ENCODE measurements around the gene TM7SF2.
"Not testable (repeated sequence)": the region's sequence is repeated elsewhere in the genome, so short reads cannot be mapped to it uniquely, and the experiment has no call there.

Gene TM7SF2

DNA sequence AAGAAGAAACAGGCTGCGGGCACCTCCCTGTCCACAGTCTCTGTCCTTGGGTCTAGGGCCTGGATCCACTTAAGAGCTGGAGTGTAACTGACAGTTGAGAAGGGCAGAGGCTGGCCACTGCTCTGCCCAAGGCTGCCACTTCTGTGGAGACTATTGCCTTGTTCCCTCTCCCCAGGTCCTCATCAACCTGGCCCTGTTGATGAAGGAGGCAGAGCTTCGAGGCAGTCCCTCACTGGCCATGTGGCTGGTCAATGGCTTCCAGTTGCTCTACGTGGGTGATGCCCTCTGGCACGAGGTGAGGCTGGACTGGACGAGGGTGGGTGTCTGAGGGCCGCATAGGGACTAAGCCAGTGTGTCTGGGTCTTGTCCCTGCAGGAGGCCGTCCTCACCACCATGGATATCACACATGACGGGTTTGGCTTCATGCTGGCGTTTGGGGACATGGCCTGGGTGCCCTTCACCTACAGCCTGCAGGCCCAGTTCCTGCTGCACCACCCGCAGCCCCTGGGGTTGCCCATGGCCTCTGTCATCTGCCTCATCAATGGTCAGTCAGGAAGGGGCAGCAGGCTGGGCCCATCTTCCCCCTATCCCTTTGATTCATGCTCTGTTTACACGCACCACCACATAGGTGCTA lies 3.0 kb downstream of the TM7SF2 start:
- DNase-seq (ENCODE audit: low read depth in 1 of 2, low spot score in 1 of 2) = no peak

DNA sequence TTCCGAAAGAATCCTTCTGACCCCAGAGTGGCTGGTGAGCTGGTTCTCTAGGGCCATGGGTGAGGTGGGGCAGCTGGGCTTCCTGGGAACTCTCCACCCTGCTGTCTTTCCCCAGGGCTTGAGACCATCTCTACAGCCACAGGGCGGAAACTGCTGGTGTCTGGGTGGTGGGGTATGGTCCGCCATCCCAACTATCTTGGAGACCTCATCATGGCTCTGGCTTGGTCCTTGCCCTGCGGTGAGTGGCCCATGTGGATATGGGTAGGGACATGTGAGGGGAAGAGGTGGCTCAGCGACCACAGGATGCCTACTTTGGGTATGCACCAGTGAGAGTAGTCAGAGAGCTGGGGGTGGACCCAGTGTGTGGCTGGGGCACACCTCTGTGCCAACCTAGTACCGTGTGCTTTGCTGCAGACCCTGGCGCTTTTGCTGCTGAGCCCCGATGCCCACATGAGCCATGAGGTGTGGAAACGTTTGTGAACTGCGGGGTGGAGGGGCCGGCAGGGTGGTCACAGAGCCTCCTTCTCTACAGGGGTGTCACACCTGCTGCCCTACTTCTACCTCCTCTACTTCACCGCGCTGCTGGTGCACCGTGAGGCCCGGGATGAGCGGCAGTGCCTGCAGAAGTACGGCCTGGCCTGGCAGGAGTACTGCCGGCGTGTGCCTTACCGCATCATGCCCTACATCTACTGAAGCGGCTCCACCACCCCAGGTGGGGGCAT lies 3.9 kb downstream of the TM7SF2 start:
- DNase-seq (ENCODE audit: low read depth in 1 of 2, low spot score in 1 of 2) = no peak

- peak in 1 of 2 donors; percentile 45 for DNase-seq (ENCODE audit: low read depth in 1 of 2, low spot score in 1 of 2)
Observed at GRCh38 chr11:65116370-65117205, 4.9 kb downstream of the TM7SF2 start.

DNA sequence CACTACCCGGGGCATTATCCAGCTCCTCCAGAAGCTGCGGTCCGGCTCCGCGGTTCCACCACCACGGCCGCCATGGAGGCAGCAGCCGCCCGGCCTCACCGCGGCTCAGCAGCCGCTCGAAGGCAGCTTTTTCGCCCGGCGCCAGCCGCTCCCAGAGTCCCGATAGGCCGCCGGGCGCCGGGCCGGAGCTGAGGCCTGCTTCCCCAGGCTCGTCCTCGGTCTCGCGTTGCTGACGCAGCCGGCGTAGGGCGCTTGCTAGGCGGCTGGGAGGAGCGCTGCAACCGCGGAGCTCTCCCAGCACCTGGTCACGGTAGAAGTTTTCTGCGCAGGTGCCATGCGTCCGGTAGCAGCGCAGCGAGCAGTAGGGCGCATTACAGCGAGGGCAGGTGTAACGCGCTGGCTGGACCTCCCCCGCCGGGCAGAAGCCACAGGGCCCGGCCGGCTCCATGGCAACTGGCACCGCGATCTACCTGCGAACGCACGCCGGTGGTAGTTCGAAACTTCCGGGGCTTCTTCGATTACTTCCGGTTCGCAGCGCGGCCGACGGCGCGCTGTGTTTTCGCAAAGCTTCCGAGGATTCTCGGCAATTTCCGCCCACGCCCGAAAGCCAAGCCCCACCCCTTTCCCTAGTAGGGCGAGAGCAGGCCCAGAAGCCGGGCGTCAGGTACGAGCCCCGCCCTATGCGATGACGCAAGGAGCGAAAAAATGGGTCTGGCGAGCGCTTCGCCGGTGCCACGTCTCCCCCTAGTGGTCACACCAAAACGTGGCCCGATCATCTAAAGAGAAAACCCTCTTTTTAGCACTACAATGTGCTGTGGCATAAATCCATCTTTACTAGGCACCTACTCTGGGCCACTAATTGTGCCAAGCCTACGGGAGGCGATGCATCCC lies 5.8 kb downstream of the TM7SF2 start, which contains the start of gene ZNHIT2:
Gene ZNHIT2, minus strand, starts transcription at position 496 of the 891 bp plus-strand sequence. Its CDS starts 48 bp downstream, at position 448.
- peak; percentile 99 to 100 for DNase-seq (ENCODE audit: low read depth in 1 of 2, low spot score in 1 of 2)

- DNase-seq (ENCODE audit: low read depth in 1 of 2, low spot score in 1 of 2) = no peak
Observed at GRCh38 chr11:65118097-65118837, 6.6 kb downstream of the TM7SF2 start.

- DNase-seq (ENCODE audit: low read depth in 1 of 2, low spot score in 1 of 2) = not testable (repeated sequence)
Observed at GRCh38 chr11:65118891-65119669, 7.4 kb downstream of the TM7SF2 start.

DNA sequence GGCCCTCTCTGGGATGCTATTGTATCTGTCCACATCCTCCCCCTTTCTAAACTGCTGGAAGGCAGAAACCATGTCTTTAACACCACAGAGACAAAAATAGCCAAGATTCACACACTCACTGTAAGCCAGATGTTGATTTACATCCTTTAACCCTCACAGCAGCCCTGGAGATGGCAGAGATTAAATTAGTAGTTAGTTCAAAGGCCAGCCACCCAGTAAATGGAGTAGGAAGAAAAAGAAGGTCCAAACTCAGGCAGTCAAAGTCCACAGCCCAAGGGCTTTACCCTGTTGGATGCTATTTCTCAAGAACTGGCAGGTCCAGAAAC lies 8.0 kb downstream of the TM7SF2 start:
- no peak for DNase-seq (ENCODE audit: low read depth in 1 of 2, low spot score in 1 of 2)

DNA sequence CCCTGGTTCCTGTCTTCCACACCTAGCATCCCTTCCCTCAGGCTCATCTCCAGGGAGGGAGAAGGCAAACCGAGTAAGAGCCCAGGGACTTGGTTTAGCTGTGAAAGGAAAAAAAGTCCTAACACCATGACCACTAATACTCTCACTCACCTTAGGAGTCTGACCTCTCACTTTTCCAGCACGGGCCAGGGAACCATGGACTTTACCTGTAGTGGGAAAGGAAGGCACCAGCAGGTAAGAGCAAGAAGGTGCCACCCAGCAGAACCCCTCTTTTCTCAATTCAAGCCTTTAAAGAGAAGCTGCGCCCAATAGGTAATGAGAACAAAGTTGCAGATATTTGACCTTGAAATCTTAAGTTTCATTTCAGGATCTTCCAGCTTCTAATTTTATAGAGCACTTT lies 9.2 kb downstream of the TM7SF2 start:
- DNase-seq (ENCODE audit: low read depth in 1 of 2, low spot score in 1 of 2) = no peak

DNA sequence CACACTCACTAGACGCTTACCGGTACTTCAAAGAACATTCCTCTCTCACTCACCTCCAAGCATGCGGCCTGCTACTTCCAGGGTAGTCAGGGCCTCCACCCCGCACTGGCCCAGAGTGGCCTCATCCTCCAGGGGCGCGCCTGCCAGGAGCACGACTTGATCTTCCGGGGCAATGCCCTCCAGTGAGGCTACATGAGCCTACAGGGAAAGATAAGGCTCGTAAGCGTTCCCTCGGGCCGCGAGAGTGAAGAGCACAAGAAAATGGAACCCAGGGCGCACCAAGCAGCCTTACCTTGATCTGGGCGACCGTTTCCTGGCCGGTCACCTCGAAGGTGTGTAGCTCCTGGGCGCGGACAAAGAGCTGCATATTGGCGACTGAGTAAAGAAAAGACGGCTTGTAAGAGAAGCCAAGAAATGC lies 9.8 kb downstream of the TM7SF2 start:
- no peak for DNase-seq (ENCODE audit: low read depth in 1 of 2, low spot score in 1 of 2)

DNA sequence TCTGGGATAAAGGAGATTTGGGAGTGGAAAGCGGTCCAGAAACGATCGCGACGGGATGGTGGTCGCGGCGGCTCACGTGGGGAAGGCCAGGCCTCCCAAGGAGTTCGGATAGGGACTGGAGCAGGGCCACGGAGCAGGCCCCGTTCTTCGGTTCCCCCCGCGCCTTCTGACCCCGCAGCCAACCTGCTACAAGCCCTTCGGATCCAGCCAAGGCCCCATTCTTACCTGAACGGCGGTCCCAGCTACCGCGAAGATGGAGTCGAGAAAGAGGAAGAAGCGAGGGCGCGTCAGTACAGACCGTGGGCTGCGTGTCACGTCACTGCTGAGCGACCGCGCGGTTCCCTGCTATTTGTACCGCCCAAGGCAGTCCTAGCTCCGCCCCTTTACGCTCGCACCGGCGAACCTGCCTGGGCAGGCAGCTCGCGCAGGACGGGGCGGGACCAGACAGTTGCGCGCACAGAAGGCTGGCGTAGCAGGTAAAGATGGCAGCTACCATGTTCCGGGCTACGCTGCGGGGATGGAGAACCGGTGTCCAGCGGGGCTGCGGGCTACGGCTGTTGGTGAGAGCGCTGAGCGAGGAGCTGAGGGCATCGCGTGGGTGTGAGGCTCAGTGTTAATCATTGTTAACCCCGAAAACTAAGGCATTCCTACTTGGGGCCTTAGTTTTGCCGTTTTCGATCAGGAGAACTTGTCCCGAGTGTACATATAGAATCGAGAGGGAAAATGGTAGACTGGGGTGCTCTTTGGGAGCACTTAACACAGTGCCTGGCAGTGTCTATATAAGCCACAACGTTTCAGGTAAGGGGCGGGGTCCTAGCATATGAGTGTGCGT lies 10.4 kb downstream of the TM7SF2 start, which contains the start of the genes FAU and MRPL49:
Gene FAU, minus strand, starts transcription at position 270 of the 832 bp plus-strand sequence. CDS start 321 bp downstream, outside the sequence.
Gene MRPL49, plus strand, starts transcription at position 457 of the 832 bp plus-strand sequence. Its CDS starts 26 bp downstream, at position 483.
- peak; percentile 96 to 97 for DNase-seq (ENCODE audit: low read depth in 1 of 2, low spot score in 1 of 2)

GRCh38 chr11:65124480-65125196 lies 13.0 kb downstream of the TM7SF2 start:
- DNase-seq (ENCODE audit: low read depth in 1 of 2, low spot score in 1 of 2) = no peak

DNA sequence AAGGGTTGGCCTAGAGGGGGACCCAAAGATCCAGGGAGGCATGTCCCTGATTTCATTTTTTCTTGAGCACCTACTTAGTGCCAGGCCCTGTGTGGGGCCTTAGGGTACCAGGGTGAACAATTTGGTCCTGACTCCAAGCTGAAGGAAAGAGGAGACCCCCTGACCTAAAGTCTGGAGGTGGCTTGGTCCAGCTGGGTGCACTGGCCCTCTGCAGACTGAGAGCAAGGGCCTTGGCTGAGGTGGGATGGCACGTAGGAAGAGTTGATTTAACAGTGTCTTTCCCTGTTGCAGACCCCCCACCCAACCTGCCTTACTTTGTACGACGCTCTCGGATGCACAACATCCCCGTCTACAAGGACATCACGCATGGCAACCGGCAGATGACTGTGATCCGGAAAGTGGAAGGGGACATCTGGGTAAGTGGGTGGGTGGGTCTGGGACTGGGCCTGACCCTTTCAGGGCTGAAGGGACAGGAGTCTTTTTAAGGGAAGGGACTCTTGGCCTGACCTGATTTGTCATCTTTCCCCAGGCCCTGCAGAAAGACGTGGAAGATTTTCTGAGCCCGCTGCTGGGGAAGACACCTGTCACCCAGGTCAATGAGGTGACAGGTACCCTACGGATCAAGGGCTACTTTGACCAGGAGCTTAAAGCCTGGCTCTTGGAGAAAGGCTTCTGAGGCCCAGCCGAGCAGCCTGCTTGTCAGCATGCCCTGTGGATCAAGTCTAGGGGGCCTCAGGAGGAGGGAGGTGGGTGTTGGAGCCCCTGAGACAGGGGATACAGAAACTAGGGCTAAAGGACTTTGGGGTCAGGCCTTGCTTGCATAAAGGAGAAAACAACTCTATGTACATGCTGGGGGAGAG lies 13.8 kb downstream of the TM7SF2 start:
- DNase-seq (ENCODE audit: low read depth in 1 of 2, low spot score in 1 of 2) = no peak

DNA sequence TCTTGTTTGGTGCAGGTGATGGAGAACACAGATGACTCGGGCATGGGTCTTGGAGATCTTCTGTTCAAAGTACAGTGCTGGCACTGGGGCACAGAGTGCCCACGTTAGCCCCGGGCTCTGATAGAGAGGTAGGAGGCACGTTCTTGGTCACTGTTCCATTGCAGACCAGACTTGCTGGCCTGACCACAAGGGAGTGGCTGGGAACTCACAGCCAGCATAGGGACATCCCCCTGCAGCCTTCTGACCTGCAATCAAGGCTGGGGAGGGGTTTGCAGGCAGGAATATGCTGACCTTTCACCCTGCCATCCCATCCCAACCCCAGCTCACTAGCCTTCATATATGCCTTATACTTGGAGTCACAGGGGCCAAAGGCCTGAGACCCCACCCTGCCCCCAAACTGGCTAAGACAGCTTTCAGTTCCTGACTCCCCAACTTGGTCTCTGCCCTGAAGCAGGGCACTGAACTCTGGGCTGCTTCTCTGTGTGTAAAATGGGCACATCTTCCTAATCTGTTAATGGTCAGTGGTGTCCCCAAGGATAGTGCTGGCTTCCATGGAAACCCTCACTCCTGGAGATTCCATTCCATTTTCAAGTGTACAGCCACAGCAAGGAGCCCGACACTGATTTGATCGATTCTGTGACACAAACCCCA lies 15.1 kb downstream of the TM7SF2 start:
- no peak for DNase-seq (ENCODE audit: low read depth in 1 of 2, low spot score in 1 of 2)

DNA sequence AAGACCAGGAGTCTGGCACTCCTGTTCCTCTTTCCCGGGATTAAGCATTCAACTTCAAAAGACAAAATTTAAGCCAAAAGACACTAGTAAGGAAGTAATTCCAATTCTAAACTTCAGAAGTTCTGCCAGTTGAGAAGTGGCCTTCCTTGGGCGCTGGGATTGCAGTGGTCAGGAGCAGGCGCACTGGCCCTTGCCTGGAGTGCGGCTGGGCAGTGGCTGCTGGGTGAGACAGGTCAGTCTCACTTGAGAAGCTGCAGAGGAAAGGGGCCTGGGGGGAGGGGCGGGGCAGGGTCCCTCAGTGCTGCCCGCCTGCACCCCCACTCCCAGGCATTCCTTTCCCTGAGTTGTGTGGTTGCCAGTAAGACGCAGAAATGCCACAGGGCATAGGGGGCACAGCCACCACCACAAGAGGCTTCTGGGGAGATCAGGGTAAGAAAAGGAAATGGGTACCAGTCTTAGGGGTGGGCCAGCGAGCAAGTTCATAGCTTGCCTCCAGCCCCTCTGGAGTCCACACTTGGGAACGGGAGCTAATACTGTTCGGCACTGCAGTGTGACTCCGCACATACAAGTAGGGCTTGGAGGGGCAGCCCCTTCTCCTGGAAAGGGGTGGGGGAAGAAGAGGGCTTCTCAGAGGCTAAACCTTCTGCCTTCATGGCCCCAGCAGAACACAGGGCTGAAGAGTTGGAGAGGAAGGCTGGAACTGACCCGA lies 16.0 kb downstream of the TM7SF2 start:
- DNase-seq (ENCODE audit: low read depth in 1 of 2, low spot score in 1 of 2) = no peak

Measured in stimulated activated CD4-positive, alpha-beta T cell treated with anti-CD3 and anti-CD28 coated beads, Interleukin-15, amount 100 ng/mL, for 1 hour (primary cell).